A204.1 (cell line): ENCODE measurements around the gene RPS6KA5.
"Not testable (repeated sequence)": the region's sequence is repeated elsewhere in the genome, so short reads cannot be mapped to it uniquely, and the experiment has no call there.

ENCODE experiments used
- FAIRE-seq: peaks from 2 replicates; lab custom pipeline; 2012; peaks lifted over from hg19 to GRCh38; lab: Jason Lieb, UNC

RPS6KA5 gene

GRCh38 chr14:91060351-91061055 is at the start of gene RPS6KA5:
Gene RPS6KA5 (minus strand): TSS chr14:91060641. CDS start chr14:91060434, 207 bp downstream.
- peak; percentile 99 for FAIRE-seq

DNA sequence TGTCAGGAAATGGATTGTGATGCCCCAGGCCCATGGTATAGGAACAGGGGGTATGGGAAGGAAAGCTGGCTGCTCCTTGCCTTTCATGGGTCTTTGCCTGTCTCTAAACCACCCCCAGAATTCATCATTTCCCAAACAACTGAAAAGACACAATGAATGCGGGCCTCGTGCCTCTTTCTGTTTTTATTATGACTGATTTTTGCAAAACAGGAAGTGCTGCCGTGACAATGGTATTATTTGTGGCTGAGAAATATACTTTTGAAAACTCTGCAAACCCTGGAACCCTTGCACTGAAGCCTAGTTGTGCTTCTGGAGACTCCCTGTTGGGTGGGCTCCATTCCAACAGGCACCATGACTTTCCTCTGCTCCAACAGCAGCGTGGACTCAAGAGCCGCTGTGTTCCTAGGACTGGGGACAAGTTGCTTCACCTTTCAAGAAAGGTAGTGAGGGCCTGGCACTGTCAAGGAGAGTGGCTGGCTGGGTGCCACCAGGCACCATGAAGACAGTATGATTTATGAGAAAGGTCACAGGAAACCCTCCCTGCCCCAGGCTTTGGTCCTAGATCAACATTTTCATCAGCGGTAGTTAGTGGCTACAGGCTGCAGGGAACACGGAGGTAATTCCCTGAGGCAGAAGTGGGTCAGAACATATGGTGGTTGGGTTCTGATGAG is 48.6 kb upstream of the RPS6KA5 start:
- FAIRE-seq, result no peak

DNA sequence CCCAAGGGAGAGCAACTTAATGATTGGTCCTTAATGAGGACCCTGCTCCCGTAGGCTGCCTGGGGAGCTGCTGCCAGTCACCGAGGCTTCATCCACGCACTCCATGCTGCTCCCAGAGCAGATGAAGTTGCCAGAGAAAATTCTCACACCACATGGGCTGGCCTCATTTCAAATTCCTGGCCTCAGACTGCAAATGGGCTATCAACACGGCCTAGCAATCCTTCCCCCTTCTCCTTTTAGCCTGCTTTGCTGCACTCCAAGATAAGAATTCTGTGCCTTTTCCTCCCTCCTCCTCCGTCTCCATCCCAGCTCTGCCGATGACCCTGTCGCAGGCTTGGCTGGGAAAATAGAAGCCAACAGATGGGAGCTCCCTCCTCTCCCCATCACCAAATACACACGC is 42.7 kb upstream of the RPS6KA5 start:
- FAIRE-seq, result no peak

DNA sequence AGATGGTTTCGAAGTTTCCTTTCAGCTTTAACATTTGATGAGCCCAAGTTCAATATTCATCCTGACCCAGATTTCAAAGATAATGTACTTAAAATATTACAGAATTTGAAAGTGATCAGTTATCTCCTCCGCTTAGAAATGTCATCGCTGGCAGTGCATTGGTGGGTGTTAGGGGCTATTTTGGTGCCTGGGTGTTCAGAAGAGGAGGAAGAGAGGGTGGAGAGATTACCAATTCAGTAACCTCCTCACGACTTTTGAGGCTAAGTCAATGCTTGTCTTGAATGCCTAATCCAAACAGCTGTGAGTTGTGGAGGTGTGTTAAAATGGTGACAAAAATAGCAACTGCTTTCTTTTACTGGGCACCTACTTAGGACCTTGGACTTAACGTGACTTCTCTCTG is 39.7 kb upstream of the RPS6KA5 start:
- FAIRE-seq, result no peak

DNA sequence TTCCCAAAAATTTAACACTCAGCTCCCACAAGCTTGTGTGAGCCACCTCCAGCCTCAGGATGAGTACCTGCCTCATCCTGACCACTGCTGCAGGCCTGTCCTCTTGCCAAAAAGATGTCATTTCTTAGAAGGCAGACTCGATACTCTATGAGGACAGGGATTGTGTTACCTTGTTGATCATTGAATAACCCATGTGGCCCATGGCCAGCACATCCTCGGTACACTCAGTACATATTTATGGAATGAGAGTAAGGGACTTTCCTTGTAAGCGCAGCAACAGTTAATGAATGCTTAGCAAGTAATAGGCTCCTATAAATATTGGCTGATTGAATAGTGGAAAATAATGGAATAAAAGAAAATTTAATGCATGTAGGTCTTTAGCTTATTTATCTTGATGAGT is 38.1 kb upstream of the RPS6KA5 start:
- no peak for FAIRE-seq

DNA sequence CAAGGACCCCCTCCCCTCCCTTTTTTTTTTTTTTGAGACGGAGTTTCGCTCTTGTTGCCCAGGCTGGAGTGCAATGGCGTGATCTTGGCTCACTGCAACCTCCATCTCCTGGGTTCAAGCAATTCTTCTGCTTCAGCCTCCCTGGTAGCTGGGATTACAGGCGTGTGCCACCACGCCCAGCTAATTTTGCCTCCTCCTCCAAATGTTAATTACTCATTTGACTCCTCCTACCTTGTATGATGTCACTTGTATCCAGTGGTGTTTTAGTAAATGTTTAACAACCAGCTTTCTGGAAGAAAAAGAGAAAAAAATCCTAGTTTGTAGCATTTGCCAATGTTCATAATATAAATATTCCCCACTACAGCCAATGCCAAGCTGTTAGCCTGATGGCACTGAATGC is 37.2 kb upstream of the RPS6KA5 start:
- not testable (repeated sequence) for FAIRE-seq

DNA sequence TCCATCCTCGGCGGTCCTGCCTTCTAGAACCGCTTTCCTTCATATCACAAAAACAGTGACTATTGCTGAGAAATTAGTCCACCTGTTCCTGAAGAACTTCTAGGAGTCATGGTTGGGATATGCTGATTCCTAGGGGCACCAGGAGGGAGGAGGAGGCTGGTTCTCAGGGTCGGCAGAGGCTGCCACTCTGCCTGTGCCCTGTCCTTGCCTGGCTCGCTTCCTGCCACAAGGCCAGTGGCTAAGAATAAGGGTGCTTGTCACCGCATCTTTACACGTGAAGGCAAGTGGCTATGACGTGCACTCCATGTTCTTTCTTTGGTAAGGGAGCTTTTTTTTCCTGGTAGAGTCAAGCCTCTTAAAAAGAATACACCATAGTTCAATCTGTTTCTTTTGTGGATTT is 34.7 kb upstream of the RPS6KA5 start:
- FAIRE-seq, result no peak

DNA sequence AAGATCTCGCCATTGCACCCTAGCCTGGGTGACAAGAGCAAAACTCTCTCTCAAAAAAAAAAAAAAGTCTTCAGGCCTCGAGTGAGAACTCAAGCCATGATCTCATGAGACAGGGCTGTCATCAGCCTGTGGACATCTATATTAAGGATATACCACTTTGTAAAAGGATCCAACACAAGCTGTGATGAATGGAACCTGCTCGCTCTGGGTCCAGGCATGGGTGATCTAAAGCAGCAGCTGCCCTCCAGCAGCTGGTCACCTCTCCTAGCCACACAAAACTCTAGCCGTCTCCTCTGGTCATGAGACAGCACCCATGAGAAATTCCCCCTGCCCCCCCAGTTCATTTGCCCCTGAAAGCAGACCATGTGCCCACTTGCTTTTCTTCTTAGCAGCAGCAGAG is 34.3 kb upstream of the RPS6KA5 start:
- no peak for FAIRE-seq

GRCh38 chr14:91093743-91094472 is 33.5 kb upstream of the RPS6KA5 start:
- FAIRE-seq, result not testable (repeated sequence)

DNA sequence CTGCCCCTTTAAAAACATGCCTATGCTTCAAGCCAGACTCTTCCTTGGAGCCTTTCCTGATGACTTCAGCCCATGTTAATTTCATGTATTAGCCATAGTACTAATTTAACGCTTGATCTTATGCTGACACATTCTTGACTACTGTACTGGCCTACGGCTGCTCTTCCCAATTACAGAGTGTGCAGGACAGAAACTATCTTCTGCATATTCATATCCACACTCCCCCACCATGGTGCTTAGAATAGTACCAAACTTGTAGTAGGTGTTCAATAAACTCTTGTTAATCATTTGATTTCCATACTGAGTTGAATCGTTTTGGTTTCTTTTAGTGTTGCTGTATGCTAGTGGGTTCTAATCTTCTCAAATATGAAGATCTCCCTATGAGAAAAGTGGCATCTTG is 31.6 kb upstream of the RPS6KA5 start:
- FAIRE-seq, result no peak

- no peak for FAIRE-seq
Measured at GRCh38 chr14:91090743-91091142, 30.3 kb upstream of the RPS6KA5 start.

DNA sequence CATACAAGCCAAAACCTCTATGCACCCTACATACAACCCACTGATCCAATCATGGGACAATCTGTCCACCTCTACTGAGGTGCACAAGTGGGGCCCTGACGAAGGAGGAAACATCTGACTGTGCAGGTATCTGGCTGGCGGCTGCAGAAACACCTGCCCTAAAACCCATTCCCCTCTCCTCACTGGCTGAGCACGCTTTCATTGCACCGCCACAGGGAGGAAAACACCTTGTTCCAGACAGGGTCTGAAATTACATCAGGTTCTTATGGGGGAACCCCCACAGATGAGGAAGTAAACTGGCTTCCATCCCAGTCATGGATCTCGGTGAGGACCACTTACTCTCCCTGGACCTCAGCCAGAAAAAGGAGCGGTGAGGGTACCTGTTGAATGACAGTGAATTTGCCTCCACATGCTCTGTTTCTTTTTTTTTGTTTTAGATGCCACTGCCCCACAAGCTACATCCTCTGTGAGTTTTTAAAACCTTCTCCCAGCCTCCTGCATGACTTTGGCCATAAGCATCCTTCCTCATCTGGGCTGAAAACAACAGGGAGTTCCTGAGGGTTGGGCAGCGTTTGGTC is 29.6 kb upstream of the RPS6KA5 start:
- FAIRE-seq, result no peak

DNA sequence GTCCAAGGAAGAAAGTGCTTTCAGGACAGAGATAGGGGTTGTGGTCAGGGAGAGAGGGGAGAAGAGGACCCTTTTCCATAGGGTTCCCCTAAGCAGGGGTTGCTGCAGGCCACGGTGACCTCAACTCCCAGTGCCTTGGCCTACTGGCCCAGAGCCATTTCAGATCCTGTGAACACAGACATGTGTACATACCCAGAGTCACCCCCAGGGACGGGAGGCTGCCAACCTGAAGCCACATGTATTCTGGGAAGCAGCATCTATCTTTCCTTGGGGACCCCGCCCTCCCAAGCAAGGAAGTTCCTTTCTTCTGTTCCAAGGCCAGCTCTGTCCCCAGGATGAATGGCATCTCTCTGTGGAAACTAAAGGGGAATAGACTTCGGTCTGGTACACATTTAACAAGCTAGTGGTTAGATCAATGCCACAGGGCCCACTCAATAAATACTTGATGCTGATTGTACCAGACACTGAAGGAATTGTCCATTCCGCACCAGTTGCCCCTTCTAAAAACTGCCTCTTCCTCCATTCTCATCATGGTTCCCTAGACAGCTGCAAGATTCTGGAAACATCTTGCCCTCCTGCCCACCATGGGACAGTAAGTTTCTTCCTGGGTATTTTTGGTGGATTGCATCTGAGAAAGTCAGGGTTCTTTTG is 28.3 kb upstream of the RPS6KA5 start:
- FAIRE-seq, result no peak

DNA sequence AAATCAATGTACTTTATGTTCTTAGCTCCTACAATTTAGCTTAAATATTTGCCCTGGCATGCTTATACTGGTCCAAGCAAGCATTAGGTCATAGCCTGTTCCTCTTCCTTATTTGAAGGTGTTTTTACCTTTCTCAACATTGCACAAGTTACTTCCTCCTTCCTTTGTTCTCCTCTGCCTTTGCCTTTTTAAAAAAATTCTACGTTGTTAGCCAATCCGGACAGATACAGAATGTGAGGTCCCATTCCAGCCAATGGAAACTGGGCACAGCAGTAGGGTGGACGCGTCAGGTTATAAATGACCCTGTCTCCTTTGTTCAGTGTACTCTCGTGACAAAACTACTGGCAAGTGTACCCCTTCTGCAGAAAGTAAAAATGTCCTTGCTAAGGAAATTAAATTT is 27.0 kb upstream of the RPS6KA5 start:
- not testable (repeated sequence) for FAIRE-seq

DNA sequence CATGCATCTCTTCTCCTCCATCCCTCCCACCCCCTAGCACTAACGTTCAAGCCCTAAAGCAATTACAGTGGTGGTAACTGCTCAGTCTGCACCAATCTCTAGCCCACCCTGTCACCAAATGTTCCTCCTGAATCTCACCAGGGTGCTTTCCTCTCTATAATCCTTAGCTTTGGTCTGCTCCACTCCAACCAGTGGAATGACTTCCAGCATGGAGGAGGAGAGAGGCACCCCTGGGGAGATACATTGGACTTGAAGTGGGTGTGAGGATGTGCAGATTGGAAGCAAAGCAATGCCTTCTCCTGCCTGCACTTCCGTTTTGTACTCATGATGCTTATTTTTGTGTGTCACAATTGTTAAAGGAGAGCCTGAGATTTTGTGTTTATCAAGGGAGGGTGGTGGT is 24.1 kb upstream of the RPS6KA5 start:
- FAIRE-seq, result no peak

DNA sequence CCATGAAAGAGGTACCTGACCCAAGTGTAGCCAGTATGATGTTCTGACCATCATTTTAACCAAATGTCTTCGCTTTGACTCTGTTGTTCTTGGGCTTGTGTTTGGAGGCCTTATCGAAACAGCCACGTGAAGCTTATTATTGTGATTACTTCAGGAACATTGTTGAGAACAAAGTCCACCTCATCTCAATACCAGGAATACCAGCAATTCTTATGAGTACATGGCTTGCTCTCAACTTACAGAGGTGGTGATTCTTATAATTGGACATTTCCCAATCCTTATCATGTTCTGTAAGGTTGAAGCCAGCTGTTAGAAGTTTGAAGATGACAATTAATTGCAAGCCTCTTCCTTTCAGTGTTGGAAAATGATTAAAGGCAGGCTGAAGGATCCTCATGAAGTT is 21.8 kb upstream of the RPS6KA5 start:
- no peak for FAIRE-seq

GRCh38 chr14:91080071-91080470 is 19.6 kb upstream of the RPS6KA5 start:
- no peak for FAIRE-seq

DNA sequence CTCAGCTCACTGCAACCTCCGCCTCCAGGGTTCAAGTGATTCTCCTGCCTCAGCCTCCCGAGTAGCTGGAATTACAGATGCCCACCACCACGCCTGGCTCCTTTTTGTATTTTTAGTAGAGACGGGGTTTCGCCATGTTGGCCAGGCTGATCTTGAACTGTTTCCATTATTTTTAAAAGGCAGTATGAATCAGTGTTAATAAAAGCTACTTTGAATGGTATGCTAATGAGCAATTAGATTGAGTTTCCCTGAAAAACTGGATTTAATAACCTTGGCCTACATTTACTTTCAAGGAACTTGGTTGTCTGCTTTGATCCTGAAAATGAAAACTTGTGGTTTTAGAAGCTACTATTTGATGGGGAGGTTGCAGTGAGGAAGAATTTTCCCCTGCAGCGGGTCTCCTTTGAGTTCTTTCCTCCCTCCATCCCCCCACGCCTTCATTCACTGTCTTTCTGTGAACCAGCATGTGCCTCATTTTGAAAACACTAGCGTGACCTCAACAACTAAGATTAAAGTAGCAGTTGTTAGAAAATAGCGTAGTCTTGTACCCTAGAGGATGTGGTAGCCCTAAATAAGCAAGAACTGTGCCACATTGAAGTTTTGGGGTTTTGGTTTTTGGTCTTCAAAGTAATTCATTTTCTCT is 17.8 kb upstream of the RPS6KA5 start:
- no peak for FAIRE-seq

GRCh38 chr14:91075553-91075952 is 15.1 kb upstream of the RPS6KA5 start:
- FAIRE-seq, result no peak

GRCh38 chr14:91070572-91070971 is 10.1 kb upstream of the RPS6KA5 start:
- FAIRE-seq, result no peak

- no peak for FAIRE-seq
Measured at GRCh38 chr14:91068642-91069041, 8.2 kb upstream of the RPS6KA5 start.

- no peak for FAIRE-seq
Measured at GRCh38 chr14:91067186-91067585, 6.7 kb upstream of the RPS6KA5 start.
